Astrocyte (in vitro differentiated cells and primary cell): ENCODE data around the gene RPS10. TPM values are rescaled to one million over a fixed set of nuclear protein-coding genes. Genes with fewer than 3 reads are reported as not detected.

Source experiments
- DNase-seq: peaks from one replicate; pipeline ENCODE4 v3.0.0-alpha.2; 2010; ENCODE audit warnings: low read depth
- FAIRE-seq: peaks from 2 replicates; lab custom pipeline; 2011; peaks lifted over from hg19 to GRCh38; lab: Jason Lieb, UNC
- H2AFZ ChIP-seq: 2 replicates; pipeline ENCODE4 v1.6.0; 2012; ENCODE audit warnings: low read depth, low read length, inconsistent platforms
- H3K27ac ChIP-seq: 2 replicates; pipeline ENCODE4 v1.5.1; 2011; ENCODE audit warnings: low read depth, low read length, inconsistent platforms
- H3K27me3 ChIP-seq: 2 replicates; pipeline ENCODE4 v1.6.0; 2011; ENCODE audit warnings: low read length, inconsistent platforms; ENCODE audit not compliant: insufficient read depth
- H3K36me3 ChIP-seq: 2 replicates; pipeline ENCODE4 v1.5.1; 2011; ENCODE audit warnings: low read length, inconsistent platforms; ENCODE audit not compliant: insufficient read depth
- H3K4me1 ChIP-seq: 2 replicates; pipeline ENCODE4 v1.5.1; 2011; ENCODE audit warnings: low read length, inconsistent platforms; ENCODE audit not compliant: insufficient read depth
- H3K4me2 ChIP-seq: 2 replicates; pipeline ENCODE4 v1.6.0; 2012; ENCODE audit warnings: low read length, inconsistent platforms
- H3K4me3 ChIP-seq: 2 replicates; pipeline ENCODE4 v1.5.1; 2011; ENCODE audit warnings: low read depth, mild to moderate bottlenecking, low read length, inconsistent platforms; ENCODE audit not compliant: insufficient read depth
- H3K79me2 ChIP-seq: 2 replicates; pipeline ENCODE4 v1.6.0; 2012; ENCODE audit warnings: mild to moderate bottlenecking, low read length, inconsistent platforms; ENCODE audit not compliant: insufficient read depth
- H3K9ac ChIP-seq: 2 replicates; pipeline ENCODE4 v1.6.0; 2012; ENCODE audit warnings: mild to moderate bottlenecking, low read length, inconsistent platforms
- H3K9me3 ChIP-seq: 2 replicates; pipeline ENCODE4 v1.5.1; 2012; ENCODE audit warnings: low read depth, mild to moderate bottlenecking, low read length, inconsistent platforms; ENCODE audit not compliant: insufficient read depth
- H4K20me1 ChIP-seq: 2 replicates; pipeline ENCODE4 v1.6.0; 2012; ENCODE audit warnings: low read length, inconsistent platforms; ENCODE audit not compliant: insufficient read depth
- H3K27ac Mint-ChIP-seq: one replicate; pipeline ENCODE4 v1.8.0; 2021; ENCODE audit warnings: mild to moderate bottlenecking, mixed read lengths; ENCODE audit not compliant: unreplicated experiment
- H3K27me3 Mint-ChIP-seq: one replicate; pipeline ENCODE4 v1.8.0; 2021; ENCODE audit warnings: low read depth, mixed read lengths; ENCODE audit not compliant: unreplicated experiment
- H3K36me3 Mint-ChIP-seq: one replicate; pipeline ENCODE4 v1.8.0; 2021; ENCODE audit warnings: low read depth, mixed read lengths; ENCODE audit not compliant: unreplicated experiment
- H3K4me1 Mint-ChIP-seq: one replicate; pipeline ENCODE4 v1.8.0; 2021; ENCODE audit warnings: low read depth, mixed read lengths; ENCODE audit not compliant: unreplicated experiment
- H3K4me3 Mint-ChIP-seq: one replicate; pipeline ENCODE4 v1.8.0; 2021; ENCODE audit warnings: mild to moderate bottlenecking, moderate library complexity, mixed read lengths; ENCODE audit not compliant: unreplicated experiment
- H3K9me3 Mint-ChIP-seq: one replicate; pipeline ENCODE4 v1.8.0; 2021; ENCODE audit warnings: mild to moderate bottlenecking, mixed read lengths; ENCODE audit not compliant: unreplicated experiment
- CTCF ChIP-seq: IDR thresholded peaks from 2 replicates; pipeline ENCODE4 v1.5.1; 2011; ENCODE audit warnings: low read depth, mild to moderate bottlenecking, inconsistent platforms, low read length, moderate library complexity; ENCODE audit not compliant: insufficient read depth
- EZH2 ChIP-seq: IDR thresholded peaks from 2 replicates; pipeline ENCODE4 v1.6.1; 2012; ENCODE audit warnings: mild to moderate bottlenecking, low read length, inconsistent platforms; ENCODE audit not compliant: insufficient read depth
- total RNA-seq: library from RNA; stranded (reverse); gene quantifications from 2 replicates; pipeline ENCODE4 v1.2.1, GENCODE V29; 2021

Gene RPS10
- total RNA-seq, 1 donor from 2014 or later: 1,326 TPM

GRCh38 chr6:34457742-34458735 lies 32.2 kb upstream of the RPS10 start:
- H3K27ac ChIP-seq: no peak overlapping the region
- H3K9me3 ChIP-seq: no peaks in the 10 kb centered on the region
- no peak overlapping the region for H2AFZ ChIP-seq
- Mint-ChIP-seq H3K9me3 (no peaks in the 10 kb centered on the region), H3K4me1 (peaks cover 3% of the 10 kb centered on the region), H3K27me3 (peaks cover 15% of the 10 kb centered on the region), H3K36me3 (no peaks in the 10 kb centered on the region), H3K4me3 (no peak overlapping the region), H3K27ac (peak overlapping the region; percentile 55)
- H3K79me2 ChIP-seq: no peaks in the 10 kb centered on the region
- H3K4me1 ChIP-seq: no peaks in the 10 kb centered on the region
- TF ChIP-seq EZH2: no peak
- TF ChIP-seq CTCF: no peak
- FAIRE-seq (no peak), DNase-seq (no peak)
- no peak overlapping the region for H3K4me3 ChIP-seq
- H3K36me3 ChIP-seq: no peaks in the 10 kb centered on the region
- H3K27me3 ChIP-seq: peaks cover 4% of the 10 kb centered on the region
- no peaks in the 10 kb centered on the region for H4K20me1 ChIP-seq
- H3K4me2 ChIP-seq: no peak overlapping the region
- H3K9ac ChIP-seq: no peak overlapping the region

- H3K36me3 ChIP-seq: no peaks in the 10 kb centered on the region
- Mint-ChIP-seq H3K27ac (no peak overlapping the region), H3K9me3 (no peaks in the 10 kb centered on the region), H3K27me3 (peaks cover 14% of the 10 kb centered on the region), H3K4me1 (no peaks in the 10 kb centered on the region), H3K36me3 (no peaks in the 10 kb centered on the region), H3K4me3 (no peak overlapping the region)
- H3K4me3 ChIP-seq: no peak overlapping the region
- no peak overlapping the region for H3K9ac ChIP-seq
- no peak overlapping the region for H3K4me2 ChIP-seq
- TF ChIP-seq CTCF: no peak
- no peak for TF ChIP-seq EZH2
- H3K4me1 ChIP-seq: no peaks in the 10 kb centered on the region
- no peak overlapping the region for H2AFZ ChIP-seq
- no peaks in the 10 kb centered on the region for H3K9me3 ChIP-seq
- DNase-seq (no peak), FAIRE-seq (no peak)
- H3K27me3 ChIP-seq: peaks cover 4% of the 10 kb centered on the region
- H3K27ac ChIP-seq: no peak overlapping the region
- H3K79me2 ChIP-seq: no peaks in the 10 kb centered on the region
- no peaks in the 10 kb centered on the region for H4K20me1 ChIP-seq
Observed at GRCh38 chr6:34457382-34457741, 31.5 kb upstream of the RPS10 start.

GRCh38 chr6:34455831-34456230 lies 30.0 kb upstream of the RPS10 start:
- peaks cover 4% of the 10 kb centered on the region for H3K27me3 ChIP-seq
- TF ChIP-seq CTCF: no peak
- TF ChIP-seq EZH2: no peak
- no peak overlapping the region for H3K4me2 ChIP-seq
- no peak for DNase-seq
- no peak overlapping the region for H3K4me3 Mint-ChIP-seq
- no peak overlapping the region for H3K27ac Mint-ChIP-seq
- no peaks in the 10 kb centered on the region for H3K79me2 ChIP-seq
- peaks cover 10% of the 10 kb centered on the region for H3K27me3 Mint-ChIP-seq
- no peaks in the 10 kb centered on the region for H3K36me3 Mint-ChIP-seq
- H3K4me3 ChIP-seq: no peak overlapping the region
- no peaks in the 10 kb centered on the region for H4K20me1 ChIP-seq
- H3K27ac ChIP-seq: no peak overlapping the region
- no peak overlapping the region for H3K9ac ChIP-seq
- no peaks in the 10 kb centered on the region for H3K4me1 Mint-ChIP-seq
- H3K36me3 ChIP-seq: no peaks in the 10 kb centered on the region
- peaks cover 5% of the 10 kb centered on the region for H3K9me3 Mint-ChIP-seq
- no peaks in the 10 kb centered on the region for H3K4me1 ChIP-seq
- peaks cover 5% of the 10 kb centered on the region for H3K9me3 ChIP-seq
- H2AFZ ChIP-seq: no peak overlapping the region
- FAIRE-seq: no peak
